WTC11 (cell line): Measurements from ENCODE around the gene SNRPD2. TPM values are rescaled to one million over a fixed set of nuclear protein-coding genes. Genes with fewer than 3 reads are reported as not detected.

Experiments used
- ATAC-seq: fragments of 200-7000 bp; cut with Tn5 transposase; 2 replicates; pipeline ENCODE4 v1.10.0; 2021; ENCODE audit warnings: mild to moderate bottlenecking, moderate library complexity
- CTCF ChIA-PET: fragments of 300-600 bp; sonication (Branson Sonifier 250); formaldehyde crosslinking; loops from one replicate; lab custom pipeline; 2021; ENCODE audit warnings: antibody characterized with exemption; lab: Charles Lee
- POLR2A ChIA-PET: fragments of 350-600 bp; sonication (Branson Sonifier 250); formaldehyde crosslinking; loops from one replicate; lab custom pipeline; 2021; ENCODE audit warnings: antibody characterized with exemption; lab: Charles Lee
- DNase-seq: peaks from one replicate; pipeline ENCODE4 v3.0.0; 2021; ENCODE audit warnings: low spot score
- H3K27ac Mint-ChIP-seq: 2 replicates; pipeline ENCODE4 v1.8.0; 2021; ENCODE audit warnings: mixed read lengths
- H3K27me3 Mint-ChIP-seq: 2 replicates; pipeline ENCODE4 v1.8.0; 2021; ENCODE audit warnings: low read depth, mild to moderate bottlenecking, moderate library complexity, mixed read lengths
- H3K36me3 Mint-ChIP-seq: 2 replicates; pipeline ENCODE4 v1.8.0; 2021; ENCODE audit warnings: mixed read lengths
- H3K4me1 Mint-ChIP-seq: 2 replicates; pipeline ENCODE4 v1.8.0; 2022; ENCODE audit warnings: mixed read lengths
- H3K4me3 Mint-ChIP-seq: 2 replicates; pipeline ENCODE4 v1.8.0; 2021; ENCODE audit warnings: mild to moderate bottlenecking, moderate library complexity, mixed read lengths
- H3K9me3 Mint-ChIP-seq: 2 replicates; pipeline ENCODE4 v1.8.0; 2021; ENCODE audit warnings: mixed read lengths
- AR ChIP-seq: fragments of 250-450 bp; sonication (Bioruptor Pico); IDR thresholded peaks from 2 replicates; pipeline ENCODE4 v1.9.0; 2021; ENCODE audit warnings: mild to moderate bottlenecking
- CBFB ChIP-seq: sonication (generic); formaldehyde crosslinking; IDR thresholded peaks from 2 replicates; pipeline ENCODE4 v1.8.1; 2022; ENCODE audit warnings: mild to moderate bottlenecking, low read depth, missing genetic modification reagents
- CDX4 ChIP-seq: fragments of 250-450 bp; sonication (Bioruptor Pico); IDR thresholded peaks from 2 replicates; pipeline ENCODE4 v1.9.0; 2021; ENCODE audit warnings: moderate library complexity, mild to moderate bottlenecking, inconsistent platforms, borderline replicate concordance
- E2F1 ChIP-seq: sonication (generic); formaldehyde crosslinking; IDR thresholded peaks from 2 replicates; pipeline ENCODE4 v1.8.0; 2022; ENCODE audit warnings: mild to moderate bottlenecking, missing genetic modification reagents
- ESRRA ChIP-seq: sonication (generic); formaldehyde crosslinking; IDR thresholded peaks from 2 replicates; pipeline ENCODE4 v1.8.1; 2022; ENCODE audit warnings: mild to moderate bottlenecking, missing genetic modification reagents, borderline replicate concordance
- ETV6 ChIP-seq: sonication (generic); formaldehyde crosslinking; IDR thresholded peaks from 2 replicates; pipeline ENCODE4 v1.8.1; 2022; ENCODE audit warnings: mild to moderate bottlenecking, missing genetic modification reagents
- FOXK1 ChIP-seq: sonication (generic); formaldehyde crosslinking; IDR thresholded peaks from 2 replicates; pipeline ENCODE4 v1.8.0; 2022; ENCODE audit warnings: mild to moderate bottlenecking, moderate library complexity, missing genetic modification reagents
- FOXP1 ChIP-seq: sonication (generic); formaldehyde crosslinking; IDR thresholded peaks from 2 replicates; pipeline ENCODE4 v1.8.0; 2022; ENCODE audit warnings: missing genetic modification reagents, mild to moderate bottlenecking, moderate library complexity, borderline replicate concordance
- FOXP4 ChIP-seq: sonication (generic); formaldehyde crosslinking; IDR thresholded peaks from 2 replicates; pipeline ENCODE4 v1.8.0; 2022; ENCODE audit warnings: mild to moderate bottlenecking, missing genetic modification reagents
- HMGXB4 ChIP-seq: sonication (generic); formaldehyde crosslinking; IDR thresholded peaks from 2 replicates; pipeline ENCODE4 v1.8.1; 2023; ENCODE audit warnings: mild to moderate bottlenecking, moderate library complexity, missing genetic modification reagents
- IRF2 ChIP-seq: sonication (generic); formaldehyde crosslinking; IDR thresholded peaks from 2 replicates; pipeline ENCODE4 v1.8.0; 2022; ENCODE audit warnings: low read depth, missing genetic modification reagents, borderline replicate concordance
- MAX ChIP-seq: sonication (generic); formaldehyde crosslinking; IDR thresholded peaks from 2 replicates; pipeline ENCODE4 v1.8.0; 2022; ENCODE audit warnings: mild to moderate bottlenecking, missing genetic modification reagents
- MYBL2 ChIP-seq: sonication (generic); formaldehyde crosslinking; IDR thresholded peaks from 2 replicates; pipeline ENCODE4 v1.8.1; 2023; ENCODE audit warnings: mild to moderate bottlenecking, moderate library complexity, missing genetic modification reagents
- SMAD3 ChIP-seq: sonication (generic); formaldehyde crosslinking; IDR thresholded peaks from 2 replicates; pipeline ENCODE4 v1.8.0; 2022; ENCODE audit warnings: missing genetic modification reagents, mild to moderate bottlenecking, borderline replicate concordance
- SP1 ChIP-seq: sonication (generic); formaldehyde crosslinking; conservative IDR thresholded peaks from 2 replicates; pipeline ENCODE4 v1.8.1; 2022; ENCODE audit warnings: missing genetic modification reagents
- TEAD1 ChIP-seq: sonication (generic); formaldehyde crosslinking; IDR thresholded peaks from 2 replicates; pipeline ENCODE4 v1.8.0; 2022; ENCODE audit warnings: mild to moderate bottlenecking, missing genetic modification reagents
- ZBTB21 ChIP-seq: sonication (generic); formaldehyde crosslinking; IDR thresholded peaks from 2 replicates; pipeline ENCODE4 v1.8.1; 2023; ENCODE audit warnings: mild to moderate bottlenecking, missing genetic modification reagents, borderline replicate concordance
- ZNF138 ChIP-seq: sonication (generic); formaldehyde crosslinking; conservative IDR thresholded peaks from 2 replicates; pipeline ENCODE4 v1.8.1; 2022; ENCODE audit warnings: mild to moderate bottlenecking, moderate library complexity, missing genetic modification reagents
- ZNF219 ChIP-seq: sonication (generic); formaldehyde crosslinking; IDR thresholded peaks from 2 replicates; pipeline ENCODE4 v1.8.0; 2023; ENCODE audit warnings: missing genetic modification reagents, mild to moderate bottlenecking, borderline replicate concordance
- ZNF317 ChIP-seq: sonication (generic); formaldehyde crosslinking; IDR thresholded peaks from 2 replicates; pipeline ENCODE4 v1.8.1; 2023; ENCODE audit warnings: low read depth, mild to moderate bottlenecking, moderate library complexity, missing genetic modification reagents, borderline replicate concordance
- ZNF396 ChIP-seq: fragments of 250-450 bp; sonication (Bioruptor Pico); IDR thresholded peaks from 2 replicates; pipeline ENCODE4 v1.8.0; 2021; ENCODE audit warnings: mild to moderate bottlenecking, moderate library complexity, borderline replicate concordance
- ZNF416 ChIP-seq: fragments of 250-450 bp; sonication (Bioruptor Pico); IDR thresholded peaks from 2 replicates; pipeline ENCODE4 v1.9.0; 2021; ENCODE audit warnings: mild to moderate bottlenecking, inconsistent platforms
- total RNA-seq: library from RNA; stranded (reverse); gene quantifications from 3 replicates; pipeline ENCODE4 v1.2.3, GENCODE V29; 2021

Gene SNRPD2
- total RNA-seq, 1 experiment from 2014 or later: 739 TPM

- CTCF ChIA-PET: interaction anchor here (0.5 to 4.8 kb wide), 27 partner anchors 8 to 871 kb away, joined by 3 to 68 read pairs (median 4); partner anchors contain the start of genes EML2, OPA3, QPCTL and SIX5
- TF ChIP-seq ZBTB21 (no peak), SMAD3 (CRISPR knock-in tag) (no peak), CBFB (CRISPR knock-in tag) (no peak), ETV6 (CRISPR knock-in tag) (0 out of 2 replicates have a peak, but pooled peaks have one; percentile 21), ZNF416 (CRISPR knock-in tag) (no peak), IRF2 (CRISPR knock-in tag) (no peak), TEAD1 (CRISPR knock-in tag) (no peak), MYBL2 (CRISPR knock-in tag) (0 out of 2 replicates have a peak, but pooled peaks have one; percentile 50), HMGXB4 (CRISPR knock-in tag) (no peak), ZNF138 (no peak), FOXK1 (CRISPR knock-in tag) (no peak), FOXP4 (CRISPR knock-in tag) (no peak), ZNF317 (CRISPR knock-in tag) (no peak), ZNF396 (CRISPR knock-in tag) (no peak), MAX (peak; percentile 28; the same call in 1 of the 2 replicates), AR (CRISPR knock-in tag) (no peak), CDX4 (CRISPR knock-in tag) (no peak), ZNF219 (CRISPR knock-in tag) (no peak), SP1 (CRISPR knock-in tag) (peak; percentile 86), FOXP1 (0 out of 2 replicates have a peak, but pooled peaks have one; percentile 15), ESRRA (CRISPR knock-in tag) (no peak), E2F1 (no peak)
- peaks cover 72% of the 10 kb centered on the region for H3K27me3 Mint-ChIP-seq
- POLR2A ChIA-PET: interaction anchor here (0.5 to 2.3 kb wide), 6 partner anchors 10 to 172 kb away, joined by 4 to 12 read pairs (median 5); partner anchors contain the start of genes OPA3, QPCTL and SNRPD2
- H3K9me3 Mint-ChIP-seq: no peaks in the 10 kb centered on the region
- peak overlapping the region; percentile 73 for H3K4me3 Mint-ChIP-seq
- ATAC-seq (peak; percentile 90), DNase-seq (peak; percentile 98)
- H3K27ac Mint-ChIP-seq: no peak overlapping the region
- H3K4me1 Mint-ChIP-seq: peaks cover 27% of the 10 kb centered on the region
- no peaks in the 10 kb centered on the region for H3K36me3 Mint-ChIP-seq
Measured at GRCh38 chr19:45670670-45671453, 20.9 kb downstream of the SNRPD2 start.
